HL-60 (cell line): Measurements from ENCODE around the gene POPDC3.

Experiments
- DNase-seq, 2 experiments: peaks; one replicate each; pipeline ENCODE4 v3.0.0-alpha.2; 2010 to 2020; ENCODE audit warnings: low read depth in 1 of 2, low spot score in 1 of 2
- H3K27ac ChIP-seq: fragments of 250-450 bp; sonication (Bioruptor Pico); replicated peaks from 2 replicates; pipeline ENCODE4 v1.5.1; 2020; ENCODE audit warnings: mild to moderate bottlenecking, moderate library complexity
- H3K27me3 ChIP-seq: fragments of 250-450 bp; sonication (Bioruptor Pico); 2 replicates; pipeline ENCODE4 v1.5.1; 2021; ENCODE audit warnings: mild to moderate bottlenecking, moderate library complexity; ENCODE audit not compliant: insufficient read depth, poor library complexity, severe bottlenecking
- H3K4me3 ChIP-seq: replicated peaks from 2 replicates; pipeline ENCODE4 v1.5.1; 2011; ENCODE audit warnings: mild to moderate bottlenecking, control low read depth, low read length; ENCODE audit not compliant: insufficient read depth
- GABPA ChIP-seq: IDR thresholded peaks from 2 replicates; pipeline ENCODE4 v1.6.1; 2012; ENCODE audit warnings: low read depth
- POLR2AphosphoS5 ChIP-seq: IDR thresholded peaks from 2 replicates; pipeline ENCODE4 v1.6.1; 2012; ENCODE audit warnings: low read depth
- SPI1 ChIP-seq: IDR thresholded peaks from 2 replicates; pipeline ENCODE4 v1.6.1; 2012; ENCODE audit warnings: low read depth, mild to moderate bottlenecking, borderline replicate concordance
- TF ChIP-seq, protein P1 (sequence below): IDR thresholded peaks from 2 replicates; pipeline ENCODE4 v1.6.1; 2012; ENCODE audit warnings: low read depth; ENCODE audit not compliant: insufficient replicate concordance
- TF ChIP-seq, protein P2 (sequence below): IDR thresholded peaks from one replicate; pipeline ENCODE4 v1.5.1; 2011; ENCODE audit warnings: low read length, control low read depth, inconsistent platforms; ENCODE audit not compliant: insufficient read depth

POPDC3 gene

DNA sequence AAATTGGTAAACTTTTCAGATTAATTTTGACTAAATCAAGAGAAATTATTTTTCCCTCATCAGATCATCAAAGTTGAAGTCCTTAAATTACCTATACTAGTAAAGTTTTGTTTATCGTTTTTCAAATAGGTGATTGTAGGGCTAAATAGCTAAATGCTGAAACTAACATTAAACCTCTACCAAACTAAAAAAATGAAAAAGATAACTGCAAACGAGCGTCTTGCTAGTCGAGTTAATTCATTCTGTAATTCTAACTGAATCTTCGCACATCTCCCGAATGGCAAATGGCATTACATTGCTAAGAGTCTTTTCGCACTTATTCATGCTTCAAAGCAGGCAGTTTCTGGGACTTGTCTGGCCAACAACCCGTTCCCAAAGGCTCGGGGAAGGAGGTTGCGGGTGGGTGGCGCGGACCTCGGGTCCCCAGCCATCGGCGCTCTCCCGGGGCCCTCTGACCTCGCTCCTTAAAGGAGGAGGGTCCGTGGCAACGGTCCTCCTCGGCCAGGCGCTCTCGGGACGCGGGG, 43.8 kb downstream of the POPDC3 start:
- no peak for DNase-seq
- H3K4me3 ChIP-seq = peak overlapping the region; percentile 45; the same call in 1 of the 2 replicates
- peaks cover 39% of the 10 kb centered on the region for H3K27me3 ChIP-seq
- H3K27ac ChIP-seq = no peak overlapping the region
- TF ChIP-seq GABPA = no peak
- TF ChIP-seq, protein P1, sequence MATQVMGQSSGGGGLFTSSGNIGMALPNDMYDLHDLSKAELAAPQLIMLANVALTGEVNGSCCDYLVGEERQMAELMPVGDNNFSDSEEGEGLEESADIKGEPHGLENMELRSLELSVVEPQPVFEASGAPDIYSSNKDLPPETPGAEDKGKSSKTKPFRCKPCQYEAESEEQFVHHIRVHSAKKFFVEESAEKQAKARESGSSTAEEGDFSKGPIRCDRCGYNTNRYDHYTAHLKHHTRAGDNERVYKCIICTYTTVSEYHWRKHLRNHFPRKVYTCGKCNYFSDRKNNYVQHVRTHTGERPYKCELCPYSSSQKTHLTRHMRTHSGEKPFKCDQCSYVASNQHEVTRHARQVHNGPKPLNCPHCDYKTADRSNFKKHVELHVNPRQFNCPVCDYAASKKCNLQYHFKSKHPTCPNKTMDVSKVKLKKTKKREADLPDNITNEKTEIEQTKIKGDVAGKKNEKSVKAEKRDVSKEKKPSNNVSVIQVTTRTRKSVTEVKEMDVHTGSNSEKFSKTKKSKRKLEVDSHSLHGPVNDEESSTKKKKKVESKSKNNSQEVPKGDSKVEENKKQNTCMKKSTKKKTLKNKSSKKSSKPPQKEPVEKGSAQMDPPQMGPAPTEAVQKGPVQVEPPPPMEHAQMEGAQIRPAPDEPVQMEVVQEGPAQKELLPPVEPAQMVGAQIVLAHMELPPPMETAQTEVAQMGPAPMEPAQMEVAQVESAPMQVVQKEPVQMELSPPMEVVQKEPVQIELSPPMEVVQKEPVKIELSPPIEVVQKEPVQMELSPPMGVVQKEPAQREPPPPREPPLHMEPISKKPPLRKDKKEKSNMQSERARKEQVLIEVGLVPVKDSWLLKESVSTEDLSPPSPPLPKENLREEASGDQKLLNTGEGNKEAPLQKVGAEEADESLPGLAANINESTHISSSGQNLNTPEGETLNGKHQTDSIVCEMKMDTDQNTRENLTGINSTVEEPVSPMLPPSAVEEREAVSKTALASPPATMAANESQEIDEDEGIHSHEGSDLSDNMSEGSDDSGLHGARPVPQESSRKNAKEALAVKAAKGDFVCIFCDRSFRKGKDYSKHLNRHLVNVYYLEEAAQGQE = no peak
- TF ChIP-seq SPI1 = no peak
- no peak for TF ChIP-seq POLR2AphosphoS5
- TF ChIP-seq, protein P2, sequence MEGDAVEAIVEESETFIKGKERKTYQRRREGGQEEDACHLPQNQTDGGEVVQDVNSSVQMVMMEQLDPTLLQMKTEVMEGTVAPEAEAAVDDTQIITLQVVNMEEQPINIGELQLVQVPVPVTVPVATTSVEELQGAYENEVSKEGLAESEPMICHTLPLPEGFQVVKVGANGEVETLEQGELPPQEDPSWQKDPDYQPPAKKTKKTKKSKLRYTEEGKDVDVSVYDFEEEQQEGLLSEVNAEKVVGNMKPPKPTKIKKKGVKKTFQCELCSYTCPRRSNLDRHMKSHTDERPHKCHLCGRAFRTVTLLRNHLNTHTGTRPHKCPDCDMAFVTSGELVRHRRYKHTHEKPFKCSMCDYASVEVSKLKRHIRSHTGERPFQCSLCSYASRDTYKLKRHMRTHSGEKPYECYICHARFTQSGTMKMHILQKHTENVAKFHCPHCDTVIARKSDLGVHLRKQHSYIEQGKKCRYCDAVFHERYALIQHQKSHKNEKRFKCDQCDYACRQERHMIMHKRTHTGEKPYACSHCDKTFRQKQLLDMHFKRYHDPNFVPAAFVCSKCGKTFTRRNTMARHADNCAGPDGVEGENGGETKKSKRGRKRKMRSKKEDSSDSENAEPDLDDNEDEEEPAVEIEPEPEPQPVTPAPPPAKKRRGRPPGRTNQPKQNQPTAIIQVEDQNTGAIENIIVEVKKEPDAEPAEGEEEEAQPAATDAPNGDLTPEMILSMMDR = no peak

DNA sequence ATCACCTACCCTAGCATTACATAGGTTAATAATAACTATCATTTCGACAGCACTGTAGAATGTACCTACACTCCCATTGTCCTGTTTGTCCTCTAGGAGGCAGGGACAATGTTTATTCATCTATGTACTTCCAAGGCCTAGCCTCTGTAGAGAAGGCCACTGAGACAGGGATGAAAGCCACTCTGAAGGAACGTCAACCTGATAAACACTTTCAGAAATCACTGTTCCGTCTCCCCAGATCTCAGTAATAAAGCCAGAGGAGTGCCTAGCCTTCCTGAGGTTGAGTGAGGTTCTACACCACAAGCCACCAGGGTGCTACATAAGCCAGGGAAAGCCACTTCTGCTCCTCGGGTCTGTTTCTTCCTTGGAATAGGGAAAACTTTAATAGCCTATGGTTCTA, 44.8 kb downstream of the POPDC3 start:
- H3K27me3 ChIP-seq = peaks cover 37% of the 10 kb centered on the region
- DNase-seq = no peak
- TF ChIP-seq GABPA (no peak), SPI1 (no peak), POLR2AphosphoS5 (no peak)
- TF ChIP-seq, protein P2 = no peak
- TF ChIP-seq, protein P1 = no peak
- H3K27ac ChIP-seq = no peak overlapping the region
- H3K4me3 ChIP-seq = no peak overlapping the region

DNA sequence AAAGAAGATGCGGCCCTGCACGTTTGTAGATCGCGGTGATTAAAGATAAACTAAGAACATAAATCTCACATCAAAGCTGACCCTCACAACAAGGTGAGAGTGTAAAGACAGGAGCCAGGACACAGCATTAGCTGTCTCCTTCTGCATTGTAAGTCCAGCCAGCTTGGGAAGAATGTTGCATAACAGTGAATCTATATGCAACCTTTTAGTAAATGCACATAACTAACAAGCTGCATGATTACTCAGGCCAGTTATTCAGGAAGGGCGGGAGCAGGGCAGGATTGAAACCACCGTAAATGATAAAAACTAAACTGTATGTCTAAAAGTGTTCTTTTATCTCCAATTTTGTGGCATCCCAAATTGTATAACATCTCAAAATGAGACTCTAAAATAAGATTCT, 57.1 kb downstream of the POPDC3 start:
- Histone ChIP-seq H3K27ac (no peak overlapping the region), H3K4me3 (no peak overlapping the region), H3K27me3 (no peaks in the 10 kb centered on the region)
- TF ChIP-seq GABPA (no peak), SPI1 (no peak), POLR2AphosphoS5 (no peak)
- TF ChIP-seq, protein P2 = no peak
- TF ChIP-seq, protein P1 = no peak
- no peak for DNase-seq
